ENCODE data around the gene CCL22.
"Not testable (repeated sequence)": the region's sequence is repeated elsewhere in the genome, so short reads cannot be mapped to it uniquely, and the experiment has no call there.

CCL22 gene

GRCh38 chr16:57348327-57348726 lies 10.3 kb upstream of the CCL22 start:
- DNase-seq, result no peak

GRCh38 chr16:57349212-57350031 lies 9.2 kb upstream of the CCL22 start:
- no peak for DNase-seq

GRCh38 chr16:57352636-57353047 lies 5.9 kb upstream of the CCL22 start:
- DNase-seq, result no peak

GRCh38 chr16:57354311-57354710 lies 4.3 kb upstream of the CCL22 start:
- DNase-seq, result no peak

GRCh38 chr16:57355898-57356414 lies 2.6 kb upstream of the CCL22 start:
- no peak for DNase-seq

- DNase-seq, result no peak
These were observed 2.0 kb upstream of the CCL22 start for GRCh38 chr16:57356547-57356946.

GRCh38 chr16:57357330-57358085 lies 1.1 kb upstream of the CCL22 start:
- no peak for DNase-seq

- DNase-seq, result no peak
These were observed 530 bp upstream of the CCL22 start for GRCh38 chr16:57358086-57358420.

GRCh38 chr16:57360321-57360935 lies 1.8 kb downstream of the CCL22 start:
- DNase-seq, result no peak

- no peak for DNase-seq
These were observed 2.8 kb downstream of the CCL22 start for GRCh38 chr16:57361404-57361803.

GRCh38 chr16:57364143-57364542 lies 5.6 kb downstream of the CCL22 start:
- no peak for DNase-seq

GRCh38 chr16:57366544-57367040 lies 8.0 kb downstream of the CCL22 start:
- DNase-seq, result no peak

GRCh38 chr16:57367116-57367752 lies 8.7 kb downstream of the CCL22 start:
- no peak for DNase-seq

GRCh38 chr16:57371494-57372371 lies 13.2 kb downstream of the CCL22 start:
- DNase-seq, result no peak

GRCh38 chr16:57372372-57373116 lies 14.0 kb downstream of the CCL22 start, which contains the start of gene CX3CL1:
CX3CL1 (plus strand) TSS chr16:57372490; CDS start chr16:57372569, 79 bp downstream.
- no peak for DNase-seq

GRCh38 chr16:57373117-57373947 lies 14.7 kb downstream of the CCL22 start:
- no peak for DNase-seq

- no peak for DNase-seq
These were observed 15.5 kb downstream of the CCL22 start for GRCh38 chr16:57374067-57374534.

GRCh38 chr16:57374925-57375465 lies 16.4 kb downstream of the CCL22 start:
- DNase-seq, result not testable (repeated sequence)

- DNase-seq, result no peak
These were observed 17.8 kb downstream of the CCL22 start for GRCh38 chr16:57376313-57376818.
